Lung (tissue), 12 donors: ENCODE results near the gene XXYLT1. TPM values are rescaled to one million over a fixed set of nuclear protein-coding genes. Genes with fewer than 3 reads are reported as not detected.
A peak's percentile ranks its signal among the peaks of the same experiment; 100 is the strongest.

ENCODE experiments used
- ATAC-seq: fragments of 200-7000 bp; cut with Tn5 transposase; one replicate; pipeline ENCODE4 v1.9.1; 2020; ENCODE audit warnings: moderate number of reproducible peaks; ENCODE audit not compliant: insufficient read depth, low FRiP score
- DNase-seq, 3 donors: peaks; one replicate each; pipeline ENCODE4 v3.0.0-alpha.2; 2013 to 2017
- H3K27ac ChIP-seq, 2 donors: one replicate each; pipeline ENCODE4 v1.5.1; 2013; ENCODE audit warnings: mild to moderate bottlenecking in 2 of 2, moderate library complexity in 2 of 2, control low read depth in 1 of 2, inconsistent platforms in 1 of 2, low read depth in 1 of 2, low read length in 1 of 2
- H3K27me3 ChIP-seq, 3 donors: one replicate each; pipeline ENCODE4 v1.5.1; 2013; ENCODE audit warnings: low read length in 2 of 3; ENCODE audit not compliant: control insufficient read depth in 3 of 3, insufficient read depth in 3 of 3
- H3K36me3 ChIP-seq, 4 donors: one replicate each; pipeline ENCODE4 v1.5.1; 2013; ENCODE audit warnings: low read length in 4 of 4, mild to moderate bottlenecking in 1 of 4, moderate library complexity in 1 of 4; ENCODE audit not compliant: control insufficient read depth in 4 of 4, insufficient read depth in 4 of 4
- H3K4me1 ChIP-seq, 5 donors: one replicate each; pipeline ENCODE4 v1.5.1; 2013; ENCODE audit warnings: low read length in 5 of 5, mild to moderate bottlenecking in 2 of 5, moderate library complexity in 1 of 5; ENCODE audit not compliant: control insufficient read depth in 5 of 5, insufficient read depth in 5 of 5
- H3K4me3 ChIP-seq: one replicate; pipeline ENCODE4 v1.5.1; 2013; ENCODE audit warnings: mild to moderate bottlenecking, control low read depth, moderate library complexity
- H3K9ac ChIP-seq, 2 donors: one replicate each; pipeline ENCODE4 v1.5.1; 2013; ENCODE audit warnings: low read length in 2 of 2, control low read depth in 1 of 2; ENCODE audit not compliant: insufficient read depth in 1 of 2
- H3K9me3 ChIP-seq, 4 donors: one replicate each; pipeline ENCODE4 v1.5.1; 2013; ENCODE audit warnings: low read length in 3 of 4, mild to moderate bottlenecking in 1 of 4, moderate library complexity in 1 of 4; ENCODE audit not compliant: control insufficient read depth in 4 of 4, insufficient read depth in 3 of 4
- WGBS, 2 donors: extraction: QIAGEN DNeasy Blood & Tissue Kit; methylation state at CpG; one replicate each; pipeline ENCODE4 v1.1.7; 2013; 5-methylcytosine and 5-hydroxymethylcytosine counted together
- polyA plus RNA-seq, 2 donors: library from polyadenylated mRNA; stranded (reverse); fragments of 200-250 nt; gene quantifications; one replicate each; pipeline ENCODE4 v1.2.1, GENCODE V29; 2013
- total RNA-seq, 2 donors: library from RNA; depleted of rRNA in 1 of 2; stranded (reverse); fragments of >200 nt in 1 of 2; gene quantifications; one replicate each; pipeline ENCODE4 v1.2.1, GENCODE V29; 2014 to 2021
- TF ChIP-seq, protein P1 (sequence below): IDR thresholded peaks from 2 replicates; pipeline ENCODE4 v1.5.1; 2012; ENCODE audit warnings: mild to moderate bottlenecking; ENCODE audit errors: control extremely low read depth, extremely low read depth
- donor health status: control.
- donor health status: control.
- donor health status: Bipolar disorder and iron deficiency.
- donor health status: healthy.
- donor health status: DM: yes; HTN: yes; CAD: no.

The XXYLT1 gene
- total and polyA plus RNA-seq, 4 donors, result 4.7 to 15.4 (median 11.4) TPM

DNA sequence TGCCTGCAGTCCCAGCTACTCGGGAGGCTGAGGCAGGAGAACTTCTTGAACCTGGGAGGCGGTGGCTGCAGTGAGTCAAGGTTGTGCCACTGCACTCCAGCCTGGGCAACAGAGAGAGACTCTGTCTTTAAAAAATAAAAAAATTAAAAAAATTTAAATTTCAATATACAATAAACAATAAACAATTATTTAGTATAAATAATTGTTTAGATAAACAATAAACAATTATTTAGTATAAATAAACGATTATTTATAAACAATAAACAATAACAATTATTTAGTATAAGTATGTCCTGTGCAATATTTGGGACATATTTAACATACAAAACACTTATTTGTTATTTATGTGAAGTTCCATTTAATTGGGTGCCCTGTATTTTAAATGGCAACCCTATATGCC is 119.6 kb downstream of the XXYLT1 start:
- Histone ChIP-seq H3K27ac (peak overlapping the region in 1 of 2 donors; percentile 91), H3K27me3 (no peaks in the 10 kb centered on the region), H3K9ac (no peak overlapping the region), H3K4me1 (peaks cover 12 to 79% (median 38%) of the 10 kb centered on the region in 5 donors), H3K36me3 (no peaks in the 10 kb centered on the region), H3K9me3 (no peaks in the 10 kb centered on the region), H3K4me3 (no peak overlapping the region)
- ATAC-seq (no peak), DNase-seq (no peak)
- TF ChIP-seq, protein P1, sequence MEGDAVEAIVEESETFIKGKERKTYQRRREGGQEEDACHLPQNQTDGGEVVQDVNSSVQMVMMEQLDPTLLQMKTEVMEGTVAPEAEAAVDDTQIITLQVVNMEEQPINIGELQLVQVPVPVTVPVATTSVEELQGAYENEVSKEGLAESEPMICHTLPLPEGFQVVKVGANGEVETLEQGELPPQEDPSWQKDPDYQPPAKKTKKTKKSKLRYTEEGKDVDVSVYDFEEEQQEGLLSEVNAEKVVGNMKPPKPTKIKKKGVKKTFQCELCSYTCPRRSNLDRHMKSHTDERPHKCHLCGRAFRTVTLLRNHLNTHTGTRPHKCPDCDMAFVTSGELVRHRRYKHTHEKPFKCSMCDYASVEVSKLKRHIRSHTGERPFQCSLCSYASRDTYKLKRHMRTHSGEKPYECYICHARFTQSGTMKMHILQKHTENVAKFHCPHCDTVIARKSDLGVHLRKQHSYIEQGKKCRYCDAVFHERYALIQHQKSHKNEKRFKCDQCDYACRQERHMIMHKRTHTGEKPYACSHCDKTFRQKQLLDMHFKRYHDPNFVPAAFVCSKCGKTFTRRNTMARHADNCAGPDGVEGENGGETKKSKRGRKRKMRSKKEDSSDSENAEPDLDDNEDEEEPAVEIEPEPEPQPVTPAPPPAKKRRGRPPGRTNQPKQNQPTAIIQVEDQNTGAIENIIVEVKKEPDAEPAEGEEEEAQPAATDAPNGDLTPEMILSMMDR, result no peak
- WGBS, 2 donors, result 72 to 75% methylated on average over 3 of the region's 3 CpGs

- no peaks in the 10 kb centered on the region for H3K27me3 ChIP-seq
- no peaks in the 10 kb centered on the region for H3K9me3 ChIP-seq
- peaks cover 12 to 76% (median 33%) of the 10 kb centered on the region in 5 donors for H3K4me1 ChIP-seq
- peak; percentile 67 to 88 (median 79) for DNase-seq
- 4 to 9% methylated on average over 20 of the region's 20 CpGs for WGBS, 2 donors
- peak overlapping the region in 1 of 2 donors; percentile 94 for H3K9ac ChIP-seq
- TF ChIP-seq, protein P1, result no peak
- ATAC-seq, result peak; percentile 81
- H3K27ac ChIP-seq, result peak overlapping the region; percentile 9 to 91
- H3K36me3 ChIP-seq, result no peaks in the 10 kb centered on the region
- H3K4me3 ChIP-seq, result no peak overlapping the region
These were observed 120.5 kb downstream of the XXYLT1 start for GRCh38 chr3:195150181-195151118.

DNA sequence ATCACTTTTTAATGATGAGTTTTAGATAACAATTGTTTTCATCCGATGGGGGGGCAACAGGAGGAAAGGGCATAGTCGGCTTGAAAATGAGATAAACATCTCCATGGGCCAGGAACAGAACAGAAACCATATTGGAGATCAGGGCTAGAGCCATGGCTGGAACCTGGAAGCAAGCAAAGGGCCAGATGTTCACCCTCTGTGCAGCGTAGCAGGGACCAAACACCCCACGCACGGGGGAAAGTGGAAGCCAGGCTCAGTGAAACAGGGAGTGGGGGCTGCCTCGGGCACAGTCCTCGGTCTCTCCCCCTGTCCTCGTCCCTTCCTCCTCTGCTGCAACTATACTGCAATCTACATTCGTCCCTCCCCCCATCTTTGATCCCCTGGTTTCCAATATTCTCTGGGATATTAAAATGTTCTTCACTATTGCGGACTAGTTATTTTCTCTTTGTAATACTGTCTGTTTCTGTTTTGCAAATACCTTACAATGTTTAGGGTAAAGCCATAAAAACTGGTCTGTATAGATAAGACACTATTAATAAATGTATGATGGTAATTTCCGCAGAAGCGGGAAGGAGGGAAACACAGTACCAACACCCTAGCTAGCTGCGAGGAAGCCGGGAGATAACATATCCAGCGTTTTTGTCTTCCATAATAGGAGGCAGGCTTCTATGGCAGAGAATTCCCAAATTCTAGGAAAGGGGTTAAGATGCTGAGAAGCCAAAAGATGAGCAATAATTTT is 121.5 kb downstream of the XXYLT1 start:
- 24 to 49% methylated on average over 15 of the region's 15 CpGs for WGBS, 2 donors
- H3K9ac ChIP-seq, result peak overlapping the region in 1 of 2 donors; percentile 94
- no peaks in the 10 kb centered on the region for H3K9me3 ChIP-seq
- TF ChIP-seq, protein P1, result no peak
- no peak for ATAC-seq
- DNase-seq, result no peak
- H3K36me3 ChIP-seq, result no peaks in the 10 kb centered on the region
- H3K4me3 ChIP-seq, result no peak overlapping the region
- H3K4me1 ChIP-seq, result peaks cover 10 to 66% (median 24%) of the 10 kb centered on the region in 5 donors
- H3K27me3 ChIP-seq, result no peaks in the 10 kb centered on the region
- H3K27ac ChIP-seq, result peak overlapping the region; percentile 9 to 78
